CD4-positive, alpha-beta T cell (primary cell): Measurements from ENCODE around the gene GTPBP1. TPM values are rescaled to one million over a fixed set of nuclear protein-coding genes. Genes with fewer than 3 reads are reported as not detected.
A peak's percentile ranks its signal among the peaks of the same experiment; 100 is the strongest.

ENCODE experiments used
- ATAC-seq: fragments of 200-7000 bp; cut with Tn5 transposase; one replicate; pipeline ENCODE4 v1.10.0; 2022; ENCODE audit warnings: mild to moderate bottlenecking; ENCODE audit not compliant: poor library complexity
- CTCF ChIA-PET: fragments of 350-600 bp; sonication (Branson Sonifier 250); formaldehyde crosslinking; loops from one replicate; lab custom pipeline; 2021; ENCODE audit warnings: antibody characterized with exemption, inconsistent platforms; lab: Charles Lee
- POLR2A ChIA-PET: fragments of 350-600 bp; sonication (Branson Sonifier 250); formaldehyde crosslinking; loops from one replicate; lab custom pipeline; 2021; ENCODE audit warnings: antibody characterized with exemption, inconsistent platforms; lab: Charles Lee
- DNase-seq, 14 experiments: peaks; one replicate each; pipeline ENCODE4 v3.0.0-alpha.2; 2013 to 2020; ENCODE audit warnings: mixed read lengths in 2 of 14
- H3K27ac ChIP-seq, 2 donors: one replicate each; pipeline versions ENCODE4 v1.5.1 to v1.7.0; 2013; ENCODE audit warnings: low read length in 2 of 2, low read depth in 1 of 2, mild to moderate bottlenecking in 1 of 2
- H3K27me3 ChIP-seq, 2 experiments: 1 replicate in 1 of 2; 2 replicates in 1 of 2; pipeline versions ENCODE4 v1.6.1 to v1.7.0; 2013; ENCODE audit warnings: low read length in 2 of 2, control low read depth in 1 of 2, mild to moderate bottlenecking in 1 of 2, moderate library complexity in 1 of 2; ENCODE audit not compliant: insufficient read depth in 2 of 2, control insufficient read depth in 1 of 2
- H3K36me3 ChIP-seq: one replicate; pipeline ENCODE4 v1.6.1; 2013; ENCODE audit warnings: low read length, control low read depth; ENCODE audit not compliant: insufficient read depth
- H3K4me1 ChIP-seq: one replicate; pipeline ENCODE4 v1.6.1; 2013; ENCODE audit warnings: low read length, control low read depth; ENCODE audit not compliant: insufficient read depth
- H3K4me3 ChIP-seq: one replicate; pipeline ENCODE4 v1.5.1; 2013; ENCODE audit warnings: mild to moderate bottlenecking, low read length, moderate library complexity
- H3K9me3 ChIP-seq, 2 experiments: 1 replicate in 1 of 2; 2 replicates in 1 of 2; pipeline versions ENCODE4 v1.6.1 to v1.7.0; 2013; ENCODE audit warnings: low read length in 2 of 2, mild to moderate bottlenecking in 2 of 2, control low read depth in 1 of 2, moderate library complexity in 1 of 2; ENCODE audit not compliant: control insufficient read depth in 1 of 2, insufficient read depth in 1 of 2
- H3K27ac Mint-ChIP-seq: one replicate; pipeline ENCODE4 v1.8.0; 2020; ENCODE audit warnings: mixed read lengths
- H3K27me3 Mint-ChIP-seq: one replicate; pipeline ENCODE4 v1.8.0; 2021; ENCODE audit warnings: mixed read lengths
- H3K36me3 Mint-ChIP-seq: one replicate; pipeline ENCODE4 v1.8.0; 2021; ENCODE audit warnings: low read depth, mixed read lengths
- H3K4me1 Mint-ChIP-seq: one replicate; pipeline ENCODE4 v1.8.0; 2021; ENCODE audit warnings: low read depth, mixed read lengths
- H3K4me3 Mint-ChIP-seq: one replicate; pipeline ENCODE4 v1.8.0; 2020; ENCODE audit warnings: mild to moderate bottlenecking, mixed read lengths
- H3K9me3 Mint-ChIP-seq: one replicate; pipeline ENCODE4 v1.8.0; 2020; ENCODE audit warnings: mixed read lengths
- intact Hi-C, 2 experiments: fragments of 100-400 bp; cut with DNase I in 1 of 2; cut with micrococcal nuclease in 1 of 2; formaldehyde crosslinking; loops; one replicate each; pipeline versions ENCODE4 v1.15.1 to v1.9.0; 2023 to 2025; cut with DNase I, micrococcal nuclease
- total RNA-seq, 174 experiments: library from RNA in 2 of 174; stranded (reverse) in 2 of 174; gene quantifications; one replicate each; pipeline ENCODE4 v1.2.3 and lab custom pipeline; 2021 to 2026
- TF ChIP-seq, protein P1 (sequence below): fragments of 200-600 bp; IDR thresholded peaks from one replicate; pipeline ENCODE4 v1.8.0; 2022; ENCODE audit warnings: antibody characterized with exemption, mild to moderate bottlenecking

GTPBP1 gene
- total RNA-seq, 2 experiments from 2014 or later: 263 to 272 TPM

DNA sequence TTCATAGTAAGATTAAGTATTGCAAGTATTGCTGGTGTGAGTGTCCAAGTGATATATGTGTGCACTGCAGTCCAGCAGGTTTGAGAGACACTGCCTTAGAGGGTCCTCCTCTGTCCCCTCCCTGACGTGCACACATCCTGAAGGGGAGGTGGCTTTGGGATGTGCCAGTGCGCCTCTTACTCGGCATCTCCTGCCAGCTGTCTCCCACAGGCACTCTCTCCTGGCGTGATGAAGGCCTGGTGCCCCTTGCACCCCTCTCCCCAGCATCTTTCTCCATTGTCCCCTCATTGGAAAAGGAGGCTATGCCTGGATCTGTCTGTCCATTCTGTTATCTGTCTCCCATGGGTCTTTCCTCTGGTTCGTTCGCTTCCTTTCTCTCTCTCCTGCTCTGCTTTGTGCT is 24.2 kb downstream of the GTPBP1 start:
- H3K4me1 Mint-ChIP-seq: peaks cover 44% of the 10 kb centered on the region
- ATAC-seq: no peak
- no peak for DNase-seq
- no peaks in the 10 kb centered on the region for H3K27me3 Mint-ChIP-seq
- no peak overlapping the region for H3K4me3 ChIP-seq
- peaks cover 76% of the 10 kb centered on the region for H3K36me3 ChIP-seq
- peaks cover 97% of the 10 kb centered on the region for H3K36me3 Mint-ChIP-seq
- H3K27ac Mint-ChIP-seq: peak overlapping the region; percentile 88
- peaks cover 28% of the 10 kb centered on the region for H3K4me1 ChIP-seq
- H3K4me3 Mint-ChIP-seq: no peak overlapping the region
- intact Hi-C loops: loop anchor here in 1 of 2 experiments (5.0 kb wide), 1 partner anchor 112 kb away; the partner anchor contains the start of gene NPTXR
- POLR2A ChIA-PET: interaction anchor here (0.9 to 21.7 kb wide), 6 partner anchors 10 to 114 kb away, joined by 3 to 752 read pairs (median 22); partner anchors contain the start of genes GTPBP1, NPTXR, SUN2 and TOMM22
- H3K27ac ChIP-seq: no peak overlapping the region
- no peaks in the 10 kb centered on the region for H3K9me3 Mint-ChIP-seq
- no peaks in the 10 kb centered on the region for H3K27me3 ChIP-seq
- H3K9me3 ChIP-seq: no peaks in the 10 kb centered on the region
- TF ChIP-seq, protein P1, sequence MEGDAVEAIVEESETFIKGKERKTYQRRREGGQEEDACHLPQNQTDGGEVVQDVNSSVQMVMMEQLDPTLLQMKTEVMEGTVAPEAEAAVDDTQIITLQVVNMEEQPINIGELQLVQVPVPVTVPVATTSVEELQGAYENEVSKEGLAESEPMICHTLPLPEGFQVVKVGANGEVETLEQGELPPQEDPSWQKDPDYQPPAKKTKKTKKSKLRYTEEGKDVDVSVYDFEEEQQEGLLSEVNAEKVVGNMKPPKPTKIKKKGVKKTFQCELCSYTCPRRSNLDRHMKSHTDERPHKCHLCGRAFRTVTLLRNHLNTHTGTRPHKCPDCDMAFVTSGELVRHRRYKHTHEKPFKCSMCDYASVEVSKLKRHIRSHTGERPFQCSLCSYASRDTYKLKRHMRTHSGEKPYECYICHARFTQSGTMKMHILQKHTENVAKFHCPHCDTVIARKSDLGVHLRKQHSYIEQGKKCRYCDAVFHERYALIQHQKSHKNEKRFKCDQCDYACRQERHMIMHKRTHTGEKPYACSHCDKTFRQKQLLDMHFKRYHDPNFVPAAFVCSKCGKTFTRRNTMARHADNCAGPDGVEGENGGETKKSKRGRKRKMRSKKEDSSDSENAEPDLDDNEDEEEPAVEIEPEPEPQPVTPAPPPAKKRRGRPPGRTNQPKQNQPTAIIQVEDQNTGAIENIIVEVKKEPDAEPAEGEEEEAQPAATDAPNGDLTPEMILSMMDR: no peak
- CTCF ChIA-PET: no interaction called here

DNA sequence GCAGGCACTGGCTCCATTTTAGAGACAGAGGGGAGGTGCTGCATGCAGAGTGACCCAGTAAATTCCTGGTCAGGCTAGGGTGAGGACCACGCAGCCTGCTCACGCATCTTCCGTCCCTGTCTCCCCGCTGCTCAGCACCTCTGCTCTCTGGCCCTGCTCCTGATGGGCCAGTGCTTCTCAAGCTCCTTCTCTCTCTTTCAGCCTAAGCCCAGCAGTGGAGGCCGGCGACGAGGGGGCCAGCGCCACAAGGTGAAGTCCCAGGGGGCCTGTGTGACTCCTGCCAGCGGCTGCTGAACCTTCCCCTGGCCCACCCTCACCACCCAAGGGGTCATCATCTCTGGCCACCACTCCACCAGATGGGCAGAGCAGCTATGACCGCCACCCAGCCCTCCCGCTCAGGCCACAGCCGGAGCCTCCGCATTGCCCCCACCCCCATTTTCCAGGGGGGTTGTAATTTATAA is 24.7 kb downstream of the GTPBP1 start:
- DNase-seq (no peak), ATAC-seq (no peak)
- Histone ChIP-seq H3K4me1 (peaks cover 30% of the 10 kb centered on the region), H3K36me3 (peaks cover 75% of the 10 kb centered on the region), H3K27ac (no peak overlapping the region), H3K9me3 (no peaks in the 10 kb centered on the region), H3K4me3 (no peak overlapping the region), H3K27me3 (no peaks in the 10 kb centered on the region)
- ChIA-PET CTCF (no interaction called here), POLR2A (interaction anchor here (1.7 to 21.7 kb wide), 7 partner anchors 8 to 113 kb away, joined by 5 to 752 read pairs (median 19); partner anchors contain the start of genes GTPBP1, NPTXR, SUN2 and TOMM22)
- Mint-ChIP-seq H3K9me3 (no peaks in the 10 kb centered on the region), H3K27ac (peak overlapping the region; percentile 88), H3K4me1 (peaks cover 43% of the 10 kb centered on the region), H3K27me3 (no peaks in the 10 kb centered on the region), H3K4me3 (no peak overlapping the region), H3K36me3 (peaks cover 97% of the 10 kb centered on the region)
- intact Hi-C loops: loop anchor here in 1 of 2 experiments (5.0 kb wide), 1 partner anchor 112 kb away; the partner anchor contains the start of gene NPTXR
- TF ChIP-seq, protein P1: no peak

DNA sequence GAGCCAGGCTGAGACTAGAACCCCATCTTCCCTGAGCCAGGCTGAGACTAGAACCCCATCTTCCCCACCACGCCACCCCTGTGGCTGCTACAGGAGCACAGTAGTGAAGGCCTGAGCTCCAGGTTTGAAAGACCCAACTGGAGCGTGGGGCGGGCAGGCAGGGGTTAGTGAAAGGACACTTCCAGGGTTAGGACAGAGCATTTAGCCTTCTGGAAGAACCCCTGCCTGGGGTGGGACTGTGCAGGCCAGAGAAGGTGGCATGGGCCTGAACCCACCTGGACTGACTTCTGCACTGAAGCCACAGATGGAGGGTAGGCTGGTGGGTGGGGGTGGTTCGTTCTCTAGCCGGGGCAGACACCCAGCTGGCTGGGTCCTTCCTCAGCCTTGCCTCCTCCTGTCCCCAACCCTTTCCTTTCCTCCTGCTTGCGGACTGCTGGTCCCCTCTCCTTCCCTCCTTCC is 26.0 kb downstream of the GTPBP1 start:
- peaks cover 51% of the 10 kb centered on the region for H3K4me1 Mint-ChIP-seq
- H3K4me3 Mint-ChIP-seq: no peak overlapping the region

More for the DNA sequence above, 26.0 kb downstream of the GTPBP1 start:
- no peaks in the 10 kb centered on the region for H3K9me3 Mint-ChIP-seq
- Histone ChIP-seq H3K27ac (peak overlapping the region in 1 of 2 donors; percentile 11), H3K27me3 (no peaks in the 10 kb centered on the region), H3K9me3 (no peaks in the 10 kb centered on the region), H3K4me1 (peaks cover 39% of the 10 kb centered on the region), H3K4me3 (no peak overlapping the region), H3K36me3 (peaks cover 75% of the 10 kb centered on the region)
- CTCF ChIA-PET: interaction anchor here (0.9 to 1.6 kb wide), 3 partner anchors 14 to 50 kb away, joined by 3 to 6 read pairs (median 5); partner anchors contain the start of gene TOMM22
- H3K27me3 Mint-ChIP-seq: no peaks in the 10 kb centered on the region
- ATAC-seq (no peak), DNase-seq (no peak)
- peaks cover 97% of the 10 kb centered on the region for H3K36me3 Mint-ChIP-seq
- intact Hi-C loops: loop anchor here in 1 of 2 experiments (2.0 to 5.0 kb wide), 2 partner anchors 35 to 111 kb away; partner anchors contain the start of gene NPTXR
- POLR2A ChIA-PET: interaction anchor here (0.9 to 21.7 kb wide), 14 partner anchors 9 to 209 kb away, joined by 3 to 752 read pairs (median 9); partner anchors contain the start of genes CBX6, GTPBP1, NPTXR and SUN2
- H3K27ac Mint-ChIP-seq: peak overlapping the region; percentile 88
- TF ChIP-seq, protein P1: no peak
